ENCODE data around the gene RSBN1L.
A peak's percentile ranks its signal among the peaks of the same experiment; 100 is the strongest.
"Not testable (repeated sequence)": the region's sequence is repeated elsewhere in the genome, so short reads cannot be mapped to it uniquely, and the experiment has no call there.

RSBN1L gene

GRCh38 chr7:77685233-77685632, 11.0 kb upstream of the RSBN1L start:
- H3K4me3 ChIP-seq (ENCODE audit: low read depth, low read length): no peak overlapping the region
- DNase-seq (ENCODE audit: low read depth): no peak

- no peak for DNase-seq (ENCODE audit: low read depth)
- H3K4me3 ChIP-seq (ENCODE audit: low read depth, low read length): no peak overlapping the region
Observed at GRCh38 chr7:77687100-77687746, 9.0 kb upstream of the RSBN1L start.

- no peak for DNase-seq (ENCODE audit: low read depth)
Observed at GRCh38 chr7:77687747-77688144, 8.5 kb upstream of the RSBN1L start.

GRCh38 chr7:77690289-77690688, 6.0 kb upstream of the RSBN1L start:
- no peak for DNase-seq (ENCODE audit: low read depth)
- no peak overlapping the region for H3K4me3 ChIP-seq (ENCODE audit: low read depth, low read length)

More at GRCh38 chr7:77687747-77688144, 8.5 kb upstream of the RSBN1L start:
- H3K4me3 ChIP-seq (ENCODE audit: low read depth, low read length): no peak overlapping the region

- no peak for DNase-seq (ENCODE audit: low read depth)
- H3K4me3 ChIP-seq (ENCODE audit: low read depth, low read length): no peak overlapping the region
Observed at GRCh38 chr7:77691892-77692491, 4.3 kb upstream of the RSBN1L start.

GRCh38 chr7:77693830-77694583, 2.3 kb upstream of the RSBN1L start:
- peak overlapping the region; percentile 24 for H3K4me3 ChIP-seq (ENCODE audit: low read depth, low read length)
- DNase-seq (ENCODE audit: low read depth): no peak

GRCh38 chr7:77696643-77697534, 630 bp downstream of the RSBN1L start:
- H3K4me3 ChIP-seq (ENCODE audit: low read depth, low read length): peak overlapping the region; percentile 97
- DNase-seq (ENCODE audit: low read depth): no peak

GRCh38 chr7:77697535-77697831, 1.2 kb downstream of the RSBN1L start:
- H3K4me3 ChIP-seq (ENCODE audit: low read depth, low read length): peak overlapping the region; percentile 97
- DNase-seq (ENCODE audit: low read depth): no peak

- H3K4me3 ChIP-seq (ENCODE audit: low read depth, low read length): peak overlapping the region; percentile 97
- DNase-seq (ENCODE audit: low read depth): no peak
Observed at GRCh38 chr7:77698042-77698625, 1.9 kb downstream of the RSBN1L start.

- DNase-seq (ENCODE audit: low read depth): no peak
- peak overlapping the region; percentile 13 for H3K4me3 ChIP-seq (ENCODE audit: low read depth, low read length)
Observed at GRCh38 chr7:77699056-77699455, 2.8 kb downstream of the RSBN1L start.

- DNase-seq (ENCODE audit: low read depth): no peak
- no peak overlapping the region for H3K4me3 ChIP-seq (ENCODE audit: low read depth, low read length)
Observed at GRCh38 chr7:77702513-77702912, 6.3 kb downstream of the RSBN1L start.

GRCh38 chr7:77702968-77703472, 6.8 kb downstream of the RSBN1L start:
- no peak for DNase-seq (ENCODE audit: low read depth)
- no peak overlapping the region for H3K4me3 ChIP-seq (ENCODE audit: low read depth, low read length)

- not testable (repeated sequence) for H3K4me3 ChIP-seq (ENCODE audit: low read depth, low read length); DNase-seq (ENCODE audit: low read depth)
Observed at GRCh38 chr7:77703669-77704068, 7.4 kb downstream of the RSBN1L start.

GRCh38 chr7:77707504-77707992, 11.3 kb downstream of the RSBN1L start:
- no peak for DNase-seq (ENCODE audit: low read depth)
- no peak overlapping the region for H3K4me3 ChIP-seq (ENCODE audit: low read depth, low read length)

- no peak for DNase-seq (ENCODE audit: low read depth)
- no peak overlapping the region for H3K4me3 ChIP-seq (ENCODE audit: low read depth, low read length)
Observed at GRCh38 chr7:77710067-77710466, 13.8 kb downstream of the RSBN1L start.

- DNase-seq (ENCODE audit: low read depth): no peak
- no peak overlapping the region for H3K4me3 ChIP-seq (ENCODE audit: low read depth, low read length)
Observed at GRCh38 chr7:77710861-77711260, 14.6 kb downstream of the RSBN1L start.

- no peak overlapping the region for H3K4me3 ChIP-seq (ENCODE audit: low read depth, low read length)
- no peak for DNase-seq (ENCODE audit: low read depth)
Observed at GRCh38 chr7:77714195-77714594, 17.9 kb downstream of the RSBN1L start.

- DNase-seq (ENCODE audit: low read depth): not testable (repeated sequence)
Observed at GRCh38 chr7:77714931-77715330, 18.7 kb downstream of the RSBN1L start.

GRCh38 chr7:77716804-77717203, 20.5 kb downstream of the RSBN1L start:
- no peak overlapping the region for H3K4me3 ChIP-seq (ENCODE audit: low read depth, low read length)
- no peak for DNase-seq (ENCODE audit: low read depth)

More at GRCh38 chr7:77714931-77715330, 18.7 kb downstream of the RSBN1L start:
- H3K4me3 ChIP-seq (ENCODE audit: low read depth, low read length): not testable (repeated sequence)

All from skeletal muscle cell (primary cell).